ENCODE measurements around the gene TDRD15.

DNA sequence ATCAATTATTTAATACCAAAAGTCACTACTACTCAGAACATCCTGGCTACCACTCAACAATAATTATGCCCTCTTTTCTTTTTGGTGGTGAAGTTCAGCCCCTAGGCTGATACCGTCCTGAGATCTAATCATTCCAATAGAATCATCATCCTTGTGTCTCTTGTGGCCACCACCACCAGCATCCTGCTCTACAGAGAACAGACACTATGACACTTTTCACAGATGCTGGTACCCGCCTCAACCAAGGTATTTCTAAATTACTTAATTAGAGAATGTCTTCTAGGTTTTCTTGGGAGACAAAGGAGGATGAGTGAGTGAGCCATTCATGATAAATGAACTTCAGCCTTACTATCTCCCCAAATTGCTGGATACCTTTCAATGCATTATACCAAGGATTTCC, 60.0 kb downstream of the TDRD15 start:
- TF ChIP-seq POLR2A (IDR thresholded peaks at IDR 0.05): no peak
- TF ChIP-seq, protein P1, sequence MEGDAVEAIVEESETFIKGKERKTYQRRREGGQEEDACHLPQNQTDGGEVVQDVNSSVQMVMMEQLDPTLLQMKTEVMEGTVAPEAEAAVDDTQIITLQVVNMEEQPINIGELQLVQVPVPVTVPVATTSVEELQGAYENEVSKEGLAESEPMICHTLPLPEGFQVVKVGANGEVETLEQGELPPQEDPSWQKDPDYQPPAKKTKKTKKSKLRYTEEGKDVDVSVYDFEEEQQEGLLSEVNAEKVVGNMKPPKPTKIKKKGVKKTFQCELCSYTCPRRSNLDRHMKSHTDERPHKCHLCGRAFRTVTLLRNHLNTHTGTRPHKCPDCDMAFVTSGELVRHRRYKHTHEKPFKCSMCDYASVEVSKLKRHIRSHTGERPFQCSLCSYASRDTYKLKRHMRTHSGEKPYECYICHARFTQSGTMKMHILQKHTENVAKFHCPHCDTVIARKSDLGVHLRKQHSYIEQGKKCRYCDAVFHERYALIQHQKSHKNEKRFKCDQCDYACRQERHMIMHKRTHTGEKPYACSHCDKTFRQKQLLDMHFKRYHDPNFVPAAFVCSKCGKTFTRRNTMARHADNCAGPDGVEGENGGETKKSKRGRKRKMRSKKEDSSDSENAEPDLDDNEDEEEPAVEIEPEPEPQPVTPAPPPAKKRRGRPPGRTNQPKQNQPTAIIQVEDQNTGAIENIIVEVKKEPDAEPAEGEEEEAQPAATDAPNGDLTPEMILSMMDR (IDR thresholded peaks at IDR 0.05): no peak

Data from heart left ventricle (tissue), 13 donors.